Endothelial cell of umbilical vein (primary cell): ENCODE results near the gene SEC61G. TPM values are rescaled to one million over a fixed set of nuclear protein-coding genes. Genes with fewer than 3 reads are reported as not detected.

Experiments used
- BruUV-seq: library from RNA; stranded (reverse); fragments of 400-500 nt; replicated peaks from 2 replicates; lab custom pipeline; 2021; lab: Mats Ljungman, UMichigan
- CTCF ChIA-PET: fragments of 300-600, 350-600 bp; sonication (Branson Sonifier 250); formaldehyde crosslinking; loops from one replicate; lab custom pipeline; 2021; ENCODE audit warnings: antibody characterized with exemption, inconsistent platforms; lab: Charles Lee
- POLR2A ChIA-PET: fragments of 300-600, 350-600 bp; sonication (Branson Sonifier 250); formaldehyde crosslinking; loops from one replicate; lab custom pipeline; 2021; ENCODE audit warnings: antibody characterized with exemption, inconsistent platforms; lab: Charles Lee
- DNase-seq: peaks from one replicate; pipeline ENCODE4 v3.0.0-alpha.2; 2011; ENCODE audit warnings: low read depth, low spot score
- FAIRE-seq: peaks from 2 replicates; lab custom pipeline; 2011; peaks lifted over from hg19 to GRCh38; lab: Jason Lieb, UNC
- H2AFZ ChIP-seq: 2 replicates; pipeline ENCODE4 v1.6.0; 2012; ENCODE audit warnings: low read depth, low read length, control low read depth, inconsistent platforms
- H3K27ac ChIP-seq: 2 replicates; pipeline ENCODE4 v1.5.1; 2011; ENCODE audit warnings: low read depth, mild to moderate bottlenecking, control low read depth, low read length, moderate library complexity; ENCODE audit not compliant: insufficient read depth
- H3K27me3 ChIP-seq, 2 experiments: 2 replicates each; pipeline versions ENCODE4 v1.6.0 to v1.6.1; 2011; ENCODE audit warnings: low read length in 2 of 2, mixed read lengths in 1 of 2; ENCODE audit not compliant: control insufficient read depth in 2 of 2, insufficient read depth in 2 of 2
- H3K36me3 ChIP-seq, 2 experiments: 2 replicates in 1 of 2; 3 replicates in 1 of 2; pipeline ENCODE4 v1.5.1; 2011; ENCODE audit warnings: low read length in 2 of 2, mild to moderate bottlenecking in 1 of 2, moderate library complexity in 1 of 2; ENCODE audit not compliant: control insufficient read depth in 2 of 2, insufficient read depth in 2 of 2; ENCODE audit errors: extremely low read depth in 1 of 2
- H3K4me1 ChIP-seq: 3 replicates; pipeline ENCODE4 v1.5.1; 2011; ENCODE audit warnings: mild to moderate bottlenecking, low read length; ENCODE audit not compliant: control insufficient read depth, insufficient read depth; ENCODE audit errors: extremely low read depth
- H3K4me2 ChIP-seq: 2 replicates; pipeline ENCODE4 v1.6.1; 2011; ENCODE audit warnings: low read length, control low read depth, mixed read lengths; ENCODE audit not compliant: insufficient read depth
- H3K4me3 ChIP-seq, 3 experiments: fragments of 200-600 bp in 1 of 3; sonication (generic), shearing (Covaris generic) in 1 of 3; replicated peaks in 1 of 3; 2 replicates each; pipeline ENCODE4 v1.5.1; 2011 to 2016; ENCODE audit warnings: control low read depth in 3 of 3, low read length in 3 of 3, mild to moderate bottlenecking in 2 of 3, inconsistent platforms in 1 of 3, low read depth in 1 of 3, moderate library complexity in 1 of 3; ENCODE audit not compliant: insufficient read depth in 1 of 3
- H3K79me2 ChIP-seq: 2 replicates; pipeline ENCODE4 v1.6.0; 2012; ENCODE audit warnings: low read length, inconsistent platforms; ENCODE audit not compliant: control insufficient read depth, insufficient read depth
- H3K9ac ChIP-seq: replicated peaks from 2 replicates; pipeline ENCODE3; 2011; ENCODE audit warnings: low read length, control low read depth; ENCODE audit not compliant: insufficient read depth; ENCODE audit errors: extremely low read depth
- H3K9me1 ChIP-seq: replicated peaks from 3 replicates; pipeline ENCODE4 v1.6.0; 2011; ENCODE audit warnings: mild to moderate bottlenecking, low read length; ENCODE audit not compliant: control insufficient read depth, insufficient read depth; ENCODE audit errors: extremely low read depth
- H3K9me3 ChIP-seq: replicated peaks from 2 replicates; pipeline ENCODE4 v1.5.1; 2012; ENCODE audit warnings: low read length, inconsistent platforms; ENCODE audit not compliant: control insufficient read depth, insufficient read depth
- H4K20me1 ChIP-seq: replicated peaks from 2 replicates; pipeline ENCODE3; 2011; ENCODE audit warnings: mild to moderate bottlenecking, low read length; ENCODE audit not compliant: control insufficient read depth, insufficient read depth; ENCODE audit errors: extremely low read depth
- CTCF ChIP-seq, 2 donors: IDR thresholded peaks; 1 replicate in 1 of 2; 2 replicates in 1 of 2; pipeline ENCODE4 v1.5.1; 2011; ENCODE audit warnings: low read length in 2 of 2, mild to moderate bottlenecking in 2 of 2, moderate library complexity in 2 of 2, control low read depth in 1 of 2, inconsistent platforms in 1 of 2, low read depth in 1 of 2; ENCODE audit not compliant: insufficient read depth in 1 of 2; ENCODE audit errors: extremely low read depth in 1 of 2
- EZH2 ChIP-seq: IDR thresholded peaks from 2 replicates; pipeline ENCODE4 v1.6.1; 2012; ENCODE audit warnings: borderline replicate concordance, low read depth, mild to moderate bottlenecking, moderate library complexity, low read length, inconsistent platforms; ENCODE audit not compliant: severe bottlenecking
- FOS ChIP-seq: IDR thresholded peaks from 2 replicates; pipeline ENCODE4 v1.6.1; 2011; ENCODE audit warnings: mild to moderate bottlenecking, low read length, moderate library complexity, borderline replicate concordance; ENCODE audit not compliant: insufficient read depth
- GATA2 ChIP-seq: IDR thresholded peaks from 2 replicates; pipeline ENCODE4 v1.7.0; 2011; ENCODE audit warnings: low read depth, mild to moderate bottlenecking, moderate library complexity, mixed read lengths, low read length; ENCODE audit not compliant: insufficient read length, insufficient read depth
- JUN ChIP-seq: IDR thresholded peaks from 2 replicates; pipeline ENCODE4 v1.6.1; 2011; ENCODE audit warnings: borderline replicate concordance, low read depth; ENCODE audit not compliant: insufficient read length, insufficient read depth
- MAX ChIP-seq: IDR thresholded peaks from 2 replicates; pipeline ENCODE4 v1.6.1; 2011; ENCODE audit not compliant: insufficient read depth, insufficient read length
- MYC ChIP-seq: IDR thresholded peaks from one replicate; pipeline ENCODE4 v1.6.1; 2011; ENCODE audit warnings: mild to moderate bottlenecking, low read depth, low read length
- POLR2A ChIP-seq: IDR thresholded peaks from 2 replicates; pipeline ENCODE4 v1.6.1; 2012; ENCODE audit warnings: low read depth, mild to moderate bottlenecking, control low read depth, low read length
- POLR2AphosphoS5 ChIP-seq: IDR thresholded peaks from 2 replicates; pipeline ENCODE4 v1.6.1; 2012; ENCODE audit warnings: low read depth, mild to moderate bottlenecking, control low read depth, low read length, moderate library complexity; ENCODE audit not compliant: insufficient read depth
- dilution Hi-C: fragments of 300-500 bp; cut with MboI; formaldehyde crosslinking; loops from one replicate; pipeline ENCODE4 v1.15.0; 2019; ENCODE audit warnings: low sequenced_read_pairs; ENCODE audit not compliant: extremely low pct_ligation_motif_present
- intact Hi-C: fragments of 100-400 bp; cut with micrococcal nuclease; formaldehyde crosslinking; loops from one replicate; pipeline ENCODE4 v1.10.0; 2022
- polyA plus RNA-seq, 4 experiments: library from polyadenylated mRNA; depleted of rRNA in 3 of 4; stranded (reverse) in 3 of 4; unstranded in 1 of 4; fragments of >200 nt; gene quantifications; 2 replicates each; pipeline versions ENCODE4 v1.2.1 to v1.2.3, GENCODE V29; 2011 to 2012; ENCODE audit warnings: missing spikeins in 1 of 4
- total RNA-seq: library from RNA; stranded (reverse); gene quantifications from 2 replicates; pipeline ENCODE4 v1.2.3, GENCODE V29; 2021

Gene SEC61G
- total and polyA plus RNA-seq, 2 donors (not counting 3 experiments of a cell fraction or from before 2014, with no cell fraction given) = 201 to 401 TPM

GRCh38 chr7:54796853-54797252 lies 37.8 kb upstream of the SEC61G start:
- intact Hi-C loops (no loop called here), dilution Hi-C loops (no loop called here)
- ChIA-PET CTCF (interaction anchor here (1.2 to 3.0 kb wide), 3 partner anchors 8 to 459 kb away, joined by 4 to 17 read pairs (median 9); no protein-coding TSS in a partner anchor), POLR2A (no interaction called here)
- Histone ChIP-seq H3K36me3 (no peaks in the 10 kb centered on the region), H3K9me3 (no peaks in the 10 kb centered on the region), H3K27me3 (peaks cover 16 to 41% of the 10 kb centered on the region in 2 experiments), H3K4me3 (no peak overlapping the region), H4K20me1 (no peaks in the 10 kb centered on the region), H3K27ac (no peak overlapping the region), H3K9ac (no peak overlapping the region), H3K79me2 (no peaks in the 10 kb centered on the region), H3K4me2 (no peak overlapping the region), H3K4me1 (no peaks in the 10 kb centered on the region), H2AFZ (no peak overlapping the region), H3K9me1 (no peaks in the 10 kb centered on the region)
- DNase-seq (no peak), FAIRE-seq (no peak)
- no TSS peak for BruUV-seq
- TF ChIP-seq GATA2 (no peak), MAX (no peak), CTCF (IDR thresholded peaks at IDR 0.05; ENCODE audit: extremely low read depth in 1 of 2, insufficient read depth in 1 of 2, low read depth in 1 of 2, low read length in 2 of 2) (no peak), POLR2A (no peak), POLR2AphosphoS5 (no peak), MYC (no peak), EZH2 (no peak), FOS (no peak), JUN (no peak)
